Subcutaneous adipose tissue (tissue), 4 donors: ENCODE data around the gene AHNAK2. TPM values are rescaled to one million over a fixed set of nuclear protein-coding genes. Genes with fewer than 3 reads are reported as not detected.

ENCODE experiments used
- CTCF ChIP-seq: fragments of 450-650 bp; IDR thresholded peaks from one replicate; pipeline ENCODE4 v1.5.1; 2016; ENCODE audit warnings: low read depth, mild to moderate bottlenecking, control low read depth, antibody characterized with exemption, moderate library complexity
- total RNA-seq, 4 donors: library from RNA; depleted of rRNA; stranded (reverse); fragments of >200 nt; gene quantifications; one replicate each; pipeline ENCODE4 v1.1.0, GENCODE V29; 2016

Gene AHNAK2
- total RNA-seq, 4 donors from 2014 or later, result 36.9 to 77.5 (median 43.9) TPM

- no peak for TF ChIP-seq CTCF
Observed at GRCh38 chr14:104983231-104983721, 5.1 kb upstream of the AHNAK2 start.

GRCh38 chr14:104982548-104983230 lies 4.5 kb upstream of the AHNAK2 start:
- TF ChIP-seq CTCF, result no peak

- no peak for TF ChIP-seq CTCF
Observed at GRCh38 chr14:104981699-104982541, 3.7 kb upstream of the AHNAK2 start.

- no peak for TF ChIP-seq CTCF
Observed at GRCh38 chr14:104980611-104981531, 2.7 kb upstream of the AHNAK2 start.

- no peak for TF ChIP-seq CTCF
Observed at GRCh38 chr14:104979758-104980610, 1.8 kb upstream of the AHNAK2 start.

GRCh38 chr14:104978746-104979691 lies 845 bp upstream of the AHNAK2 start:
- TF ChIP-seq CTCF, result no peak
